ENCODE data around the gene KCNK6.
"Not testable (repeated sequence)": the region's sequence is repeated elsewhere in the genome, so short reads cannot be mapped to it uniquely, and the experiment has no call there.

The KCNK6 gene

DNA sequence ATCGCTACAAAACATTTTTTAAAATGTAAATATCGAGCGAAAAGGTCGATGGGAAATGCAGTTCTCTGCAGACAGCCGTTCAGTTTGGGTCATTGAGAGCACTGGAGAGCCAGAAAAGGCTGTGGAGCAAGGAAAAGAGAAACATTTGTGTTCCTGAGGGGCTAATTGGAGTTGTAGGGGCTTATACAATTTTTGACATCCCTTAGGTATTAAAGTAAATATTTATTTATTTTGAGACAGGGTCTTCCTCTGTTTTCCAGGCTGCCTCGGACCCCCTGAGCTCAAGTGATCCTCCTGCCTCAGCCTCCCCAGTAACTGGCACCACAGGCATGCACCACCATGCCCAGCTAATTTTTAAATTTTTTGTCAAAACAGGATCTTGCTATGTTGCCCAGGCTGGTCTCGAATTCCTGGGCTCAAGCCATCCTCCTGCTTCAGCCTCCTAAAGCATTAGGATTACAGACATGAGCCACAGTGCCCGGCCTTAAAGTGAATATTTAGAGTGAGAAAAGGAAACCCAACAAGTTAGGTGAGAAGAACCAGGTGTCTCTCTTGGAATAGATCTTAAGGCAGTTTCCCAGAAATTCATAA, 3.1 kb upstream of the KCNK6 start:
- no peak for DNase-seq
- in situ Hi-C loops (cut with HindIII; ENCODE audit: low pct_ligation_motif_present, low pct_unique_long_range_greater_than_20kb, low sequenced_read_pairs), result no loop called here

DNA sequence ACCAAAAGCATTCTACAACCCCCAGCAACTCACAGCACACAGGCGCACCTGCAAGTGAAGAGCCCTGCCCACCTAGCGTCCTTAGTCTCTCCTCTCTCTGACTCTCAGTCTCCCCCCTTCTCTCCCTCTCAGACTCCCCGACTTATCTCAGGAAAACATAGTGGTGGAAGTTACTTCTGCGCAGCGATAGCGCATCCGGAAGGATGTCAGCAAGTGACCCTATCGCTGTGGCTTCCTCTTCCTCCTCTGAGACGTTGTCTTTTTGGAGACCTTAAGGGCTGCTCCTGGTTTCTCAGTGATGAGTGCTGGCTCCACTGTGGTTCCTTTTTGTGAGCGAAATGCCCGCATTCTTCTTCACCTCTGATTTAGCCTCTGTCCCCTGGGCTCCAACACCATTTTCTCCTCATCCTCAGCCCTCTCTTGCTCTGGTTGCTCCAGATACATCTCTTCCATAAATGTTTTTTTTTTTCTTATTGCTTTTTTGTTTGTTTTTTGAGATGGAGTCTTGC, 2.5 kb upstream of the KCNK6 start:
- DNase-seq, result no peak

DNA sequence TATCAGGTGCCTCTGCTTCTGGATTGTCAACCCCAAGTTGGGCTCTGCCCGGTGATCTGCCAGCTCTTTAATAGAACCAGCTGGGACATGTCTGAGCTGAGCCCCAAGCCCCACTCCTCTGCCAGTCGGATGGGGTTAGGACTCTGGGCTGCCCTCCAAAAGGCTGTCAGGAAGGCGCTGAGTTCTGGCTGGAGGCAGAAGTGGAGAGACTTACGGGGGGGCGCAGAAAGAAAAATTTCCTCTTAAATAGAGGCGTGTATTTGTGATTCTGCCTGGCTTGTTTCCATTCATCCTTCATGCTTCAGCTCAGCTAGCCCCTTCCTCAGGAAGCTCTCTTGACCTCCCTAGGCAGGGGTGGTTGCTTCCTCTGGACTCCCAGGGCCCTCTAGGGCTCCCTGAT, 985 bp upstream of the KCNK6 start:
- in situ Hi-C loops (cut with HindIII; ENCODE audit: low pct_ligation_motif_present, low pct_unique_long_range_greater_than_20kb, low sequenced_read_pairs), result no loop called here
- DNase-seq, result no peak

More for the DNA sequence above, 2.5 kb upstream of the KCNK6 start:
- in situ Hi-C loops (cut with HindIII; ENCODE audit: low pct_ligation_motif_present, low pct_unique_long_range_greater_than_20kb, low sequenced_read_pairs), result no loop called here

DNA sequence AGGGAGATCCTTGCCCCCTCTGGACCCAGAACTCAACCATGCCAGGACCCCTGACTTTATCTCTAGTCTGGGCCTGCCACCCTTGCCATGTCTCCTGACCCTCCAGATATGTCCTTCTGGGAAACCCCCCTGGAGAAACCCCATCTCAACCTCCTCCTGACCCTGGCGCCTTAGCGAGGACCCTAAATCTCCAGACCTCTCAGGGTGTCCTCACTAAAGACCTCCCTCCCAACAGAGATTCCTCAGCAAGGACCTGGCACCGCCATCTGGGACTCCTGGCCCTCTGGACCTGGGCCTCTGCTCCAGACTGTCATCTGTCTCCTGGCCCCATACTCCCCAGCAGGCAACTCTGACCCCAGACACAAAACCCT, 1.3 kb downstream of the KCNK6 start:
- DNase-seq, result no peak
- in situ Hi-C loops (cut with HindIII; ENCODE audit: low pct_ligation_motif_present, low pct_unique_long_range_greater_than_20kb, low sequenced_read_pairs), result no loop called here

DNA sequence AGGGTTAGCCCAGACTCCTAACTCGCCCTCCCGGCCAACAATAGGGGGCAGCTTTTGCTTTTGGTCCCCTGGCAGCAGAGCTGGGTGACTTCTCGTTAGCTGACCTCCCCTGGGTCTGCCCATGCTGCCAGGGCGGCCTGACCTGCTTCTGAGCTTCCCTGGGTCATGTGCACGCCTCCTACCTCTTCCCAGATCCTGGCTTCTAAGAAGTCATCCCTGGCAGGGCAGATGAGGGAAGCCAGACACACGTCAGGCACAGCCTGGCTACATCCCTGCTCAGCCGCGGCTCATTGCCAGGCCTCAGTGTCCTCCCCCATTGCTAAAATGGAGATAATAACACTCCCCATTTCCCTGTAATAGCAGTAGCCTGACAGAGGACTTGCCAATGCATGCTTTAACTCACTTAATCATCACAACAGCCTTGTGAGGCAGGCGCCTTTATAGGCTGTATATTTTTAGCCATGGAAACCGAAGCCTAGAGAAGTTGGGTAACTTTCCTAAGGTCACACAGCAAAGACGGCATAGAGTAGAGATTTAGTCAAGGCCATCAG, 2.1 kb downstream of the KCNK6 start:
- in situ Hi-C loops (cut with HindIII; ENCODE audit: low pct_ligation_motif_present, low pct_unique_long_range_greater_than_20kb, low sequenced_read_pairs), result no loop called here
- DNase-seq, result no peak

DNA sequence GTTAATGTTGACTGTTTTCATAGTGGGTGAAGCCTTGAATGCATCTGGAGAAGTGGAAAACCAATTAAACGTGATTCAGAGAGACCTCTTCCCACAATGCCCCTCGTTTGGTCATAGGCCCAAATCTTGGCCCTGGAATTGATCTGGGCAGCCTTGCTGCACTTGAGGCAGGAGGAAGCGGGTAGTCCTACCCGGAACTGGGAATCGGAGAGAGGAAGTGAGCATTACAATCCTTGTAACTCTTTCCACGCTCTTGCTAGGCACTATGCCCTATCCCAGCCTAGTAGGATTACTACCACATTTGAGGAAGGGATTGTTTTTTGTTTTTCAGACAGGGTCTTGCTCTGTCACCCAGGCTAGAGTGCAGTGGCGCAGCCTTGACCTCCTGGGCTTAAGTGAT, 3.6 kb downstream of the KCNK6 start:
- in situ Hi-C loops (cut with HindIII; ENCODE audit: low pct_ligation_motif_present, low pct_unique_long_range_greater_than_20kb, low sequenced_read_pairs), result no loop called here
- no peak for DNase-seq

DNA sequence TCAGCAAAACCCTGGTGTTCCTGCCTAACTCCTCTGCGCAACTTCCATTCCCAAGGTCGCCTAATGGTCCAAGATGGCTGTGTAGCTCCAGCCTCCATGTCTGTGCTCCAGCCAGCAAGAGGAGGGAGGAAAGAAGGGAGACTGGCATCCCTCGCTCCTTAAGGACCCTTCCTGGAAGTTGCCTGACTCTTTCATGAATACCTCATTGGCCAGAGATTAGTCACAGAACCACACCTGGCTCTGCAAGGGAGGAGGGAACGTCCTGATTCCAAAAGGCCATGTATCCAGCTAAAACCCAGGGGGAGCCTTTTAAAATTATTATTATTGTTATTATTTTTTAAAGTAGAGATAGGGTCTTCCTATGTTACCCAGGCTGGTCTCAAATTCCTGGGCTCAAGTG, 4.8 kb downstream of the KCNK6 start:
- in situ Hi-C loops (cut with HindIII; ENCODE audit: low pct_ligation_motif_present, low pct_unique_long_range_greater_than_20kb, low sequenced_read_pairs), result no loop called here
- DNase-seq, result no peak

DNA sequence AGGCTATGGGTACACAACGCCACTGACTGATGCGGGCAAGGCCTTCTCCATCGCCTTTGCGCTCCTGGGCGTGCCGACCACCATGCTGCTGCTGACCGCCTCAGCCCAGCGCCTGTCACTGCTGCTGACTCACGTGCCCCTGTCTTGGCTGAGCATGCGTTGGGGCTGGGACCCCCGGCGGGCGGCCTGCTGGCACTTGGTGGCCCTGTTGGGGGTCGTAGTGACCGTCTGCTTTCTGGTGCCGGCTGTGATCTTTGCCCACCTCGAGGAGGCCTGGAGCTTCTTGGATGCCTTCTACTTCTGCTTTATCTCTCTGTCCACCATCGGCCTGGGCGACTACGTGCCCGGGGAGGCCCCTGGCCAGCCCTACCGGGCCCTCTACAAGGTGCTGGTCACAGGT, 6.9 kb downstream of the KCNK6 start:
- in situ Hi-C loops (cut with HindIII; ENCODE audit: low pct_ligation_motif_present, low pct_unique_long_range_greater_than_20kb, low sequenced_read_pairs), result no loop called here
- DNase-seq, result no peak

DNA sequence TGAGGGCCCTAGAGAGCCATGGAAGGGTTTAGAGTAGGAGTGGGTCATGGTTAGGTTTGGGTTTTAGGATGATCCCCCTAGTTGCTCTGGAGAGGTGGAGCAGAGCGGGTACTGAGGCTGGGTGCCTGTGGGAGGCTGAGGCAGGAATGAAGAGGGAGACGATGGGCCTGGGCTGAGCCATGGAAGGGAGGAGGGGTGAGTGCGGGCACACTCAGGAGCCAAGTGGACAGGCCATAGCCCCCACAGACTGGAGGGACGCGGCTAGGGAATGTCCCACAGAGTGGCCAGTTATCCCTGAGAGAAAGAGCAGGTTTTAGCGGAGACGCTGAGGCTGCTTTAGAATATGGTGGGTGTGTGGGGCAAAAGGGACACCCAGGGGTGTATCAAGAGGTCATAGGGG, 10.0 kb downstream of the KCNK6 start:
- no peak for DNase-seq
- in situ Hi-C loops (cut with HindIII; ENCODE audit: low pct_ligation_motif_present, low pct_unique_long_range_greater_than_20kb, low sequenced_read_pairs), result no loop called here

DNA sequence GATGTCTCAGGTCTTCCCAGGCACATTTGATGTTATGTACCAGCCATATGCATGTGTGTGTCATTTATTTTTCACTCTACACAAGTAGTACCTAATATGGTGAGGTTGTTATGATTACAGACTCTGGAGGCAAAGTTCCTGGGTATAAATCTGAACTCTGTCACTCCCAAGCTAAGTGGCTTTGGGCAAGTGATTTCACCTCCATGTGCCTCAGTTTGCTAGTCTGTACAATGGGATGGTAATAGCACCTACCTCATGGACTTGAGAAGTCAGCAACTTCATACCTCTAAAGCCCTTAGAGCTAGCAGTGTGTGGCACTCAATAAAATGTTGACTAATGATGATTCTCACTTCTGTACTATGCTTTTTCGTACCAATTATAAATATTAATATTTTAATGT, 12.1 kb downstream of the KCNK6 start:
- no peak for DNase-seq
- in situ Hi-C loops (cut with HindIII; ENCODE audit: low pct_ligation_motif_present, low pct_unique_long_range_greater_than_20kb, low sequenced_read_pairs), result no loop called here

DNA sequence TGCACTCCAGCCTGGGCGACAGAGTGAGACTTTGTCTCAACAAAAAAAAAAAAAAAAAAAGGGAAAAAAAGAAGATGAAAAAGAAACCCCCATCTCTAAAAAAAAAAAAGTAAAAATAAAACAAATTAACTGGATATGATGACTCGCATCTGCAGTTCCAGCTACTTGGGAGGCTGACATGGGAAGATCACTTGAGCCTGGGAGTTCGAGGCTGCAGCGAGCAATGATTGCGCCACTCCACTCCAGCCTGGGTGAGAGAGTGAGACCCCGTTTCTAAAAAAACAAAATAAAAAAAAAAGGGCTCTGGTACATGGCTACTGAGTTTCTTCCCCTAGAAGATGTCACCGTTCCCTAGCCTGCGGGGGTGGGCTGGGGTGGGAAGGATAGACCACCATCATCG, 13.6 kb downstream of the KCNK6 start:
- in situ Hi-C loops (cut with HindIII; ENCODE audit: low pct_ligation_motif_present, low pct_unique_long_range_greater_than_20kb, low sequenced_read_pairs), result no loop called here

DNA sequence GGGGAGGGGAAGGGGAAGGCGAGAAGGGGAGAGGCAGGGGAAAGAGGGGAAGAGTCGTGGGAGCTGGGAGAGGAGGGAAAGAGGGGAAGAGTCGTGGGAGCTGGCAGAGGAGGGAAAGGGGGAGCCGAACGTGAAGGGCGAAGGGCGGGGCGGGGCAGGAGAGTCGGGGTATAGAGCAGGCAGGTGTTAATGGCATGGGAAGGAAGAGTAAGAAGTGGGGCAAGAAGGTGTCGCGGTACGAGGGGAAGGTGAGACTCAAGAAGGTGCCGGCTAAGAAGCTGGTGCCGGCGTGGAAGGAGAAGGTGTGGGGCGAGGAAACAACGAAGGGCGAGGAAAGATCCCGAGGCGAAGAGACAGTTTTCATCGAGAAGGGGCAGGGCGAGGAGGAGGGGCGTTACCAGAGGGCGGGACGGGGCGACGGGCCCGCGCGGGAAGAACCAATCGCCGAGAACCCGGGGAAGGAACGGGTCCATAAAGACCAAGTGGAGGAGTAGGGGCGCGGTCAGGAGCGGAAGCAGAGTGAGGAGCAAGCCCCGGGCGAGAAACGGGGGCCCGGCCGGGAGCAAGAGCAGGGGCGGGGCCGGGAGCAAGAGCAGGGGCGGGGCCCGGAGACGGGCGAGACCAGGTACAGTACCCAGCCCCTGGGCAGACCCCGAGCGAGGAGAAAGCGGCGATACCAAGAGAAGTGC, 16.4 kb downstream of the KCNK6 start:
- in situ Hi-C loops (cut with HindIII; ENCODE audit: low pct_ligation_motif_present, low pct_unique_long_range_greater_than_20kb, low sequenced_read_pairs), result no loop called here
- DNase-seq, result peak; percentile 95

More for the DNA sequence above, 13.6 kb downstream of the KCNK6 start:
- DNase-seq, result no peak

DNA sequence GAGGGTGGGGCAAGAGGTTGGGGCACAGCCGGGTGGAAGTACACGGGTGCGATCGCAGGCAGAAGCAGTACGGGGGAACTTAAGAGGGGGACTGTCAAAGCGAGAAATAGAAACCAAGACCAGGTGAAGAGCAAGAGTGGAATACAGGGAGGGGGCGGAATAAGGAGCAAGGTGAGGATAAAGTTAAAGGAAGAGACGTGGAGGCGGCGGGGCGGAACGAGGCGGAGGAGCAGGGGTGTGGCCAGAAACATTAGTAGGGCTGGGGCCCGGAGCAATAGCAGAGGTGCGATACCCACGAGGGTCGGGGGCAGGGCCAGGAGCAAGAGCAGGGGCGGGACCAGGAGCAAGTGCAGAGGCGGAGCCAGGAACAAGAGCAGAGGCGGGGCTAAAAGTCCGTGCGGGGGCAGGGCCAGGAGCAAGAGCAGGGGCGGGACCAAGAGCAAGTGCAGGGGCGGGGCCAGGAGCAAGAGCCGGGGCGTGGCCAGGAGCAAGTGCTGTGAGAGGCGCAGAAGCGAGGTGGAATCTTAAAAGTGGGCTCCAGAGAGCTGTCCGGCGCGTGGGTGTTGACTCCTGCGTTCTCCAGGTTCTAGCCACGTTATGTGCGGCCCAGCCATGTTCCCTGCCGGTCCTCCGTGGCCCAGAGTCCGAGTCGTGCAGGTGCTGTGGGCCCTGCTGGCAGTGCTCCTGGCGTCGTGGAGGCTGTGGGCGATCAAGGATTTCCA, 17.2 kb downstream of the KCNK6 start:
- peak; percentile 92 for DNase-seq
- in situ Hi-C loops (cut with HindIII; ENCODE audit: low pct_ligation_motif_present, low pct_unique_long_range_greater_than_20kb, low sequenced_read_pairs), result no loop called here

DNA sequence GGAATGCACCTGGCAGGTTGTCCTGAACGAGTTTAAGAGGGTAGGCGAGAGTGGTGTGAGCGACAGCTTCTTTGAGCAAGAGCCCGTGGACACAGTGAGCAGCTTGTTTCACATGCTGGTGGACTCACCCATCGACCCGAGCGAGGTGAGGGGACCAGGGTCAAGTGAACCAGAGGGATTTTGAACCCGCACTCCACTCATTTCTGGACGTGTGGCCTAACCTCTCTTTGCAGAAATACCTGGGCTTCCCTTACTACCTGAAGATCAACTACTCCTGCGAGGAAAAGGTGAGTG, 17.7 kb downstream of the KCNK6 start:
- DNase-seq, result no peak
- in situ Hi-C loops (cut with HindIII; ENCODE audit: low pct_ligation_motif_present, low pct_unique_long_range_greater_than_20kb, low sequenced_read_pairs), result no loop called here

DNA sequence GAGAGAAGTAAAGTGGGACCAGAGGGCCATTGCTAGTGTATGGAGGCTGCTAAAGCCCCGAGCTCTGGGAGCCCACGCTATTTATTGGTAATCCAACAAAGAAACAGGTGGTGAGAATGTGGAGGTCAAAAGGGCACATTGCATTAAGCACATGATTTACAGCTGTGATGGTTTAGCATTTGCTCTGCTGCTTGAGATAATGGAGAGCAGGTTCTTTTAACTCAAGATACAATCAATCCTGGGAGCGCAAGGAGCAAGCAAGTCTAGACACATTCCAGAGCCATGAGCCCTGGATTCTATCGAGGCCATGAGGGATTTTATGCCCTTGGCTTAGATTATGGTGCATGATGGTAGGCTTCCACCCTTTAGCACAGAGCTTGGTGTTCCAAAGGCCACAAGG, 19.4 kb downstream of the KCNK6 start:
- in situ Hi-C loops (cut with HindIII; ENCODE audit: low pct_ligation_motif_present, low pct_unique_long_range_greater_than_20kb, low sequenced_read_pairs); DNase-seq: not testable (repeated sequence)

DNA sequence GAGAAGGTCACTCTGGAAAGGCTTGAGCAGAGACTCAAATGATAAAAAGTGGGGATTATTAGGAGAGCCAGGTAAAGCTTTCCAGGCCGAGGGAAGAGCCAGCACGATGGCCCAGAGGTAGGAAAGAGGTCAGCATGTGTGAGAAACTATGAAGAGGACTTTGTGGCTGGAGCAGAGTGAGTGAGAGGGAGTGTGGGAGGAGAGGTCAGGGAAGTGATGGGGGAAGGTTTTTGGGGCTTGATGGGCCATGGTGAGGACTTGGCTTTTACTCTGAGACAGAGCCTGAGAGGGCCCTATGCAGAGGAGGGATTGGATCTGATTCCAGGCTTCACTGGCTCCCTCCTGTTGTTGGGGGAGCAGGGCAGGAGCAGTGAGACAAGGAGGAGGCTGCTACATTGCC, 21.3 kb downstream of the KCNK6 start:
- in situ Hi-C loops (cut with HindIII; ENCODE audit: low pct_ligation_motif_present, low pct_unique_long_range_greater_than_20kb, low sequenced_read_pairs), result no loop called here
- no peak for DNase-seq

DNA sequence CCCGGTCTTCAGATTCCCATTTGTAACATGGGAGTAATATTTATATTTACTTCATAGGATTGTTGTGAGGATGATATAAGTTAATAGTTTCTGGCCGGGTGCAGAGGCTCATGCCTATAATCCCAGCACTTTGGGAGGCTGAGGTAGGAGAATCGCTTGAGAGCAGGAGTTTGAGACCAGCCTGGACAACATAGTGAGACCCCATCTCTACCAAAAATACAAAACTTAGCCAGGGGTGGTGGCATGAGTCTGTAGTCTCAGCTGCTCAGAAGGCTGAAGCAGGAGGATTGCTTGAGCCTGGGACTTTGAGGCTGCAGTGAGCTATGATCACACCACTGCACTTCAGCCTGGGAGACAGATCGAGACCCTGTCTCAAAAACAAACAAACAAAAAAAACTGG, 27.2 kb downstream of the KCNK6 start:
- no peak for DNase-seq
- in situ Hi-C loops (cut with HindIII; ENCODE audit: low pct_ligation_motif_present, low pct_unique_long_range_greater_than_20kb, low sequenced_read_pairs), result no loop called here

DNA sequence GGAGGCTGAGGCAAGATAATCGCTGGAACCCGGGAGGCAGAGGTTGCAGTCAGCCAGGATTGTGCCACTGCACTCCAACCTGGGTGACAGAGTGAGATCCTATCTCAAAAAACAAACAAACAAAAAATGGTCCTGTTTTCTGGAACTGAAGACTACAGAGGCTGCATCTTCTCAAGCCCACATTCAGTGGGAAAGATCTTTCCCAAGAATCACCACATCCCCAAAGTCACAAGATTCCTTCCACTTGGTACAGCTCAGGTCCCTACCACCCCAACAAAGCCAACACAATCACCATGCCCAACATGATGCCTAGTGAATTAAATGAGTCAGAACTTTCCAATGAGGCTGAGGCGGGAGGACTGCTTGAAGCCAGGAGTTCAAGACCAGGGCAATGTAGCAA, 31.2 kb downstream of the KCNK6 start:
- in situ Hi-C loops (cut with HindIII; ENCODE audit: low pct_ligation_motif_present, low pct_unique_long_range_greater_than_20kb, low sequenced_read_pairs), result no loop called here
- DNase-seq, result no peak

DNA sequence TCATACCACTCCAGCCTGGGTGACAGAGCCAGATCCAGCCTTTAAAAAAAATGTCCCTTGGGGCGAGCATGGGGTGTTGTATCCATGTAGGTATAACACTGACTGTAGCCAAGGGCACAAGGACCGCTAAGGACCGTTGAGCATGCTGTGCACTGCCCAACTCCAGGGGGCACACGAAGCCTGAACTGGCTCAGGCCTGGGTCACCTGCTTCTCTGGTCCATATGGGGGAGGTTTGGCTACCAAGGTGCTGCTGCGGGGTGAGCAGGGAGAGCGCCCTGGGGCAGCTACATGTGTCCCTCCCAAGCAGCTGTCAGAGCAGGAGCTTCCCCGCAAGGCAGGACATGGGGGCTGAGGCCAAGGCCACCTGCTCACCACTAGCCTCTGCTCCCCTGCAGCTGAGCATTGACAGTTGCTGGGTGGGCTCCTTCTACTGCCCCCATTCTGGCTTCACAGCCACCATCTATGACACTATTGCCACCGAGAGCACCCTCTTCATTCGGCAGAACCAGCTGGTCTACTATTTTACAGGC, 32.3 kb downstream of the KCNK6 start:
- no peak for DNase-seq
- in situ Hi-C loops (cut with HindIII; ENCODE audit: low pct_ligation_motif_present, low pct_unique_long_range_greater_than_20kb, low sequenced_read_pairs), result no loop called here

DNA sequence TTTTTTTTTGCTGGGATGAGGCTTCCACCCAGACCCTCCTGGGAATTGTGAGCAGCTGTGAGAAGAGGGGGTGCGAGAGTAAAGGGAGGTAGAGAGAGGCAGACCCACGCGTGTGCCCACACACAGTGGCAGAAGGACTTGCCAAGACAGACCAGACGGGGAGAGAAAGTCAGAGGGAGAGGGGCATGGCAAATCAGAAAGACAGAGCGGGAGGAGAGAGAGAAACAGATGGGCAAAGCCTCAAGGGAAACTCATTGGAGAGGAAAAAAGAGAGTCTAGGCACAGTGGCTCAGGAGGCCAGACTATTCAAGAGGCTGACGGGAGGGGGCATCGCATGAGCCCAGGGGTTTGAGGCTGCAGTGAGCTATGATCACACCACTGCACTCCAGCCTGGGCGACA, 33.0 kb downstream of the KCNK6 start:
- DNase-seq, result no peak
- in situ Hi-C loops (cut with HindIII; ENCODE audit: low pct_ligation_motif_present, low pct_unique_long_range_greater_than_20kb, low sequenced_read_pairs), result no loop called here
